ENCODE results near the gene CD247. TPM values are rescaled to one million over a fixed set of nuclear protein-coding genes. Genes with fewer than 3 reads are reported as not detected.

Gene CD247
- polyA plus RNA-seq, 2 of the 4 experiments (the other 2 are of a cell fraction): 0.10 to 0.27 TPM

DNA sequence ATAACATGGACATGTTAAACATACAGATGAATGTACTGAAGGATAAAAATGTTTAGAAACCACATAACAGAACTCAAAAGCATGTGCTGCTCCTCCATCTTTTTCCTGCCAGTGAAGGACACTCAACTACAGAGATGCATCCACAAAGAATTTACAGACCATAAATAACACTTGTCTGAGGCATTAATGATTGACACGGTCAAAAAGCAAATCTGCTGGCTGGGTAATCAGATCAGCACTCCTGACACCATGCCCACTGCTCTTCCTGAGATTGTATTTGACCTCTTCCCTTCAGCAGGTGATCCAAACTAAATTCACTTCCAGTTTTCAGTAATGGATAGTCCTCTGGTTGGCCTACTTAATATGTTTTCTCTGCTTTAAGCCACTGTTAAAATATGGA is 28.6 kb upstream of the CD247 start:
- 82% methylated on average over 1 of the region's 1 CpG for WGBS (ENCODE audit: missing lambda C conversion rate)

DNA sequence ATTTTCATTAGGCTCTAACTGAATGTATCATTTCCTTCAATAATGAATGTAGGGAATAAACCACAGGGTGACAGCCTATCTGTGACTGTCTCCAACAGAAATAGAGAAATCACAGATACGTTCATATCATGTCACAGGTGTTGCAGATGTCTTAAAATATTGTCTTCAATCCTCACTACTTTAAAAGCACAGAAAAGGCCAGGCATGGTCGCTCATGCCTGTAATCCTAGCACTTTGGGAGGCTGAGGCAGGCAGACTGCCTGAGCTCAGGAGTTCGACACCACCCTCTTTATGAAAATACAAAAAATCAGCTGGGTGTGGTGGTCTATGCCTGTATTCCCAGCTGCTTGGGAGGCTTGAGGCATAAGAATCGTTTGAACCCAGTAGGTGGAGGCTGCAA is 27.0 kb upstream of the CD247 start:
- WGBS (ENCODE audit: missing lambda C conversion rate): 52% methylated on average over 4 of the region's 4 CpGs
- no peak for DNase-seq (ENCODE audit: low read depth in 1 of 2, low spot score in 1 of 2)
- ChIA-PET POLR2A (interaction anchor here (1.2 kb wide), 1 partner anchor 8 kb away, joined by 3 read pairs; the partner anchor contains the start of gene CREG1), CTCF (interaction anchor here (1.6 to 2.4 kb wide), 2 partner anchors 11 to 12 kb away, joined by 7 to 9 read pairs; no protein-coding TSS in a partner anchor)
- H3K4me2 ChIP-seq: no peak overlapping the region
- H3K9me3 ChIP-seq: no peaks in the 10 kb centered on the region
- H3K4me1 ChIP-seq: peaks cover 38% of the 10 kb centered on the region
- TF ChIP-seq JUNB (IDR thresholded peaks at IDR 0.05): no peak
- TF ChIP-seq GATA3 (IDR thresholded peaks at IDR 0.05; ENCODE audit: borderline replicate concordance): no peak
- no peak for TF ChIP-seq TP53 (CRISPR knock-in tag; IDR thresholded peaks at IDR 0.05)
- TF ChIP-seq HOXB13 (CRISPR knock-in tag; IDR thresholded peaks at IDR 0.05; ENCODE audit: low read depth): no peak
- TF ChIP-seq NPAS2 (CRISPR knock-in tag; IDR thresholded peaks at IDR 0.05; ENCODE audit: borderline replicate concordance): no peak
- TF ChIP-seq, protein P1, sequence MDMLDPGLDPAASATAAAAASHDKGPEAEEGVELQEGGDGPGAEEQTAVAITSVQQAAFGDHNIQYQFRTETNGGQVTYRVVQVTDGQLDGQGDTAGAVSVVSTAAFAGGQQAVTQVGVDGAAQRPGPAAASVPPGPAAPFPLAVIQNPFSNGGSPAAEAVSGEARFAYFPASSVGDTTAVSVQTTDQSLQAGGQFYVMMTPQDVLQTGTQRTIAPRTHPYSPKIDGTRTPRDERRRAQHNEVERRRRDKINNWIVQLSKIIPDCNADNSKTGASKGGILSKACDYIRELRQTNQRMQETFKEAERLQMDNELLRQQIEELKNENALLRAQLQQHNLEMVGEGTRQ (IDR thresholded peaks at IDR 0.05): no peak
- TF ChIP-seq, protein P2, sequence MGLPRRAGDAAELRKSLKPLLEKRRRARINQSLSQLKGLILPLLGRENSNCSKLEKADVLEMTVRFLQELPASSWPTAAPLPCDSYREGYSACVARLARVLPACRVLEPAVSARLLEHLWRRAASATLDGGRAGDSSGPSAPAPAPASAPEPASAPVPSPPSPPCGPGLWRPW (IDR thresholded peaks at IDR 0.05): no peak
- TF ChIP-seq SMC3 (IDR thresholded peaks at IDR 0.05): no peak
- no peak for TF ChIP-seq HDAC2 (IDR thresholded peaks at IDR 0.05)
- no peak for TF ChIP-seq ELK1 (IDR thresholded peaks at IDR 0.05; ENCODE audit: low read depth, low read length)
- no peak for TF ChIP-seq KDM5A (IDR thresholded peaks at IDR 0.05)
- TF ChIP-seq RARB (CRISPR knock-in tag; IDR thresholded peaks at IDR 0.05): no peak
- TF ChIP-seq, protein P3, sequence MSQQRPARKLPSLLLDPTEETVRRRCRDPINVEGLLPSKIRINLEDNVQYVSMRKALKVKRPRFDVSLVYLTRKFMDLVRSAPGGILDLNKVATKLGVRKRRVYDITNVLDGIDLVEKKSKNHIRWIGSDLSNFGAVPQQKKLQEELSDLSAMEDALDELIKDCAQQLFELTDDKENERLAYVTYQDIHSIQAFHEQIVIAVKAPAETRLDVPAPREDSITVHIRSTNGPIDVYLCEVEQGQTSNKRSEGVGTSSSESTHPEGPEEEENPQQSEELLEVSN (IDR thresholded peaks at IDR 0.05; ENCODE audit: borderline replicate concordance, low read depth): no peak
- no peak for TF ChIP-seq JUN (IDR thresholded peaks at IDR 0.05)
- TF ChIP-seq EHMT2 (IDR thresholded peaks at IDR 0.05; ENCODE audit: low read depth): no peak
- H3K27ac ChIP-seq: no peak overlapping the region
- no peak for FAIRE-seq
- no peak for ATAC-seq
- H3K4me3 ChIP-seq: no peak overlapping the region

More for the DNA sequence above, 28.6 kb upstream of the CD247 start:
- no peak for TF ChIP-seq NFE2L2 (conservative IDR thresholded peaks at IDR 0.05; ENCODE audit: low read length)
- no peak for TF ChIP-seq CHD4 (IDR thresholded peaks at IDR 0.05; ENCODE audit: borderline replicate concordance)
- no peak for TF ChIP-seq EHMT2 (IDR thresholded peaks at IDR 0.05; ENCODE audit: low read depth)
- no peak for TF ChIP-seq PHF8 (IDR thresholded peaks at IDR 0.05; ENCODE audit: borderline replicate concordance, low read depth)
- TF ChIP-seq CEBPB (IDR thresholded peaks at IDR 0.05): no peak
- ATAC-seq (no peak), FAIRE-seq (no peak), DNase-seq (ENCODE audit: low read depth in 1 of 2, low spot score in 1 of 2) (no peak)
- Histone ChIP-seq H3K27ac (peak overlapping the region in 1 of 2 experiments; percentile 35; a peak in 1 of 6 replicates), H3K4me1 (peaks cover 26% of the 10 kb centered on the region), H3K4me3 (no peak overlapping the region), H3K4me2 (no peak overlapping the region), H3K9me3 (no peaks in the 10 kb centered on the region)
- POLR2A ChIA-PET: no interaction called here
- CTCF ChIA-PET: interaction anchor here (0.7 to 1.3 kb wide), 2 partner anchors 12 to 407 kb away, joined by 4 to 5 read pairs; no protein-coding TSS in a partner anchor

GRCh38 chr1:167544447-167545093 is 26.2 kb upstream of the CD247 start:
- DNase-seq (ENCODE audit: low read depth in 1 of 2, low spot score in 1 of 2) (no peak), ATAC-seq (no peak), FAIRE-seq (no peak)
- TF ChIP-seq CEBPB (IDR thresholded peaks at IDR 0.05) (peak; percentile 60 to 69; a peak in 3 of 4 replicates), POLR2A (IDR thresholded peaks at IDR 0.05; ENCODE audit: low read length) (no peak), HOXB13 (CRISPR knock-in tag; IDR thresholded peaks at IDR 0.05; ENCODE audit: low read depth) (no peak), BHLHE40 (IDR thresholded peaks at IDR 0.05; ENCODE audit: low read depth, low read length) (no peak), TFCP2L1 (CRISPR knock-in tag; IDR thresholded peaks at IDR 0.05) (no peak)
- no peak overlapping the region for H3K4me2 ChIP-seq
- CTCF ChIA-PET: interaction anchor here (1.0 to 2.4 kb wide), 3 partner anchors 10 to 12 kb away, joined by 4 to 9 read pairs (median 7); no protein-coding TSS in a partner anchor
- H3K27ac ChIP-seq: no peak overlapping the region
- 88% methylated on average over 3 of the region's 3 CpGs for WGBS (ENCODE audit: missing lambda C conversion rate)
- peaks cover 38% of the 10 kb centered on the region for H3K4me1 ChIP-seq
- H3K9me3 ChIP-seq: no peaks in the 10 kb centered on the region
- H3K4me3 ChIP-seq: no peak overlapping the region
- POLR2A ChIA-PET: interaction anchor here (1.2 kb wide), 1 partner anchor 9 kb away, joined by 3 read pairs; the partner anchor contains the start of gene CREG1
